Right atrium auricular region (tissue), 2 donors: ENCODE measurements around the gene RPLP1. TPM values are rescaled to one million over a fixed set of nuclear protein-coding genes. Genes with fewer than 3 reads are reported as not detected.

Experiments used
- DNase-seq: peaks from one replicate; pipeline ENCODE4 v3.0.0-alpha.2; 2019; ENCODE audit warnings: low spot score
- H3K27ac ChIP-seq, 2 donors: fragments of 200-600 bp; sonication (generic); 1 replicate in 1 of 2; 2 replicates in 1 of 2; pipeline ENCODE4 v1.5.1; 2016 to 2019
- H3K27me3 ChIP-seq, 2 donors: fragments of 200-600 bp; sonication (generic); one replicate each; pipeline versions ENCODE4 v1.5.1 to v1.6.0; 2017 to 2019
- H3K36me3 ChIP-seq: fragments of 200-600 bp; sonication (generic); one replicate; pipeline ENCODE4 v1.5.1; 2016
- H3K4me1 ChIP-seq, 2 donors: fragments of 200-600 bp; sonication (generic); one replicate each; pipeline versions ENCODE4 v1.5.1 to v1.6.0; 2017 to 2019
- H3K4me3 ChIP-seq, 2 donors: fragments of 200-600 bp; sonication (generic); 1 replicate in 1 of 2; 2 replicates in 1 of 2; pipeline ENCODE4 v1.5.1; 2017 to 2019; ENCODE audit warnings: mild to moderate bottlenecking in 1 of 2, moderate library complexity in 1 of 2
- H3K9me3 ChIP-seq, 2 donors: fragments of 200-600 bp; sonication (generic); one replicate each; pipeline ENCODE4 v1.5.1; 2019
- total RNA-seq, 2 donors: library from RNA; depleted of rRNA; stranded (reverse); fragments of >200 nt; gene quantifications; one replicate each; pipeline ENCODE4 v1.1.0, GENCODE V29; 2016
- TF ChIP-seq, protein P1 (sequence below), 2 donors: fragments of 200-600 bp; sonication (generic); IDR thresholded peaks; one replicate each; pipeline ENCODE4 v1.5.1; 2019; ENCODE audit warnings: antibody characterized with exemption in 2 of 2

The RPLP1 gene
- total RNA-seq, 2 donors from 2014 or later: 560 to 705 TPM

DNA sequence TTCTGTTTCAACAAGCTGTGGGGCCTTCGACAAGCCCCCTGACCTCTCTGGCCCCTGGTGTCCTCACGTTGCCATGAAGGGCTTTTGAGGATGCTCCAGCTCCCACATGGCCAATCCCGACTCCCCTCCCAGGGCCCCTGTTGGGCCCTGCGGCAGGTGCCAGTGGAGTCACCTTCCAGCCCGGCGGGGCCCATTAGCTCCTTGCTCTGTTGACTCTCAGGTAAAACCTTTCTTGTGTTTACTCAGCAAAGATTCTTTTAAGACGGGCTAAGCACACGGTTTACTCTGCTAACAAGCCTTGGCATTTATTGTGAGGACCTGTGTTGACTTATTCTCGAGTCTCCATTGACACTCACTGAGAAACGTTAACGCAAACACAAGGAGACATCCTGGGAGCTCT lies 15.0 kb downstream of the RPLP1 start:
- Histone ChIP-seq H3K9me3 (no peaks in the 10 kb centered on the region), H3K4me1 (peaks cover 0 to 6% of the 10 kb centered on the region in 2 donors), H3K27ac (no peak overlapping the region), H3K4me3 (no peak overlapping the region), H3K27me3 (no peaks in the 10 kb centered on the region), H3K36me3 (no peaks in the 10 kb centered on the region)
- peak; percentile 53 for DNase-seq
- TF ChIP-seq, protein P1, sequence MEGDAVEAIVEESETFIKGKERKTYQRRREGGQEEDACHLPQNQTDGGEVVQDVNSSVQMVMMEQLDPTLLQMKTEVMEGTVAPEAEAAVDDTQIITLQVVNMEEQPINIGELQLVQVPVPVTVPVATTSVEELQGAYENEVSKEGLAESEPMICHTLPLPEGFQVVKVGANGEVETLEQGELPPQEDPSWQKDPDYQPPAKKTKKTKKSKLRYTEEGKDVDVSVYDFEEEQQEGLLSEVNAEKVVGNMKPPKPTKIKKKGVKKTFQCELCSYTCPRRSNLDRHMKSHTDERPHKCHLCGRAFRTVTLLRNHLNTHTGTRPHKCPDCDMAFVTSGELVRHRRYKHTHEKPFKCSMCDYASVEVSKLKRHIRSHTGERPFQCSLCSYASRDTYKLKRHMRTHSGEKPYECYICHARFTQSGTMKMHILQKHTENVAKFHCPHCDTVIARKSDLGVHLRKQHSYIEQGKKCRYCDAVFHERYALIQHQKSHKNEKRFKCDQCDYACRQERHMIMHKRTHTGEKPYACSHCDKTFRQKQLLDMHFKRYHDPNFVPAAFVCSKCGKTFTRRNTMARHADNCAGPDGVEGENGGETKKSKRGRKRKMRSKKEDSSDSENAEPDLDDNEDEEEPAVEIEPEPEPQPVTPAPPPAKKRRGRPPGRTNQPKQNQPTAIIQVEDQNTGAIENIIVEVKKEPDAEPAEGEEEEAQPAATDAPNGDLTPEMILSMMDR (IDR thresholded peaks at IDR 0.05): no peak

DNA sequence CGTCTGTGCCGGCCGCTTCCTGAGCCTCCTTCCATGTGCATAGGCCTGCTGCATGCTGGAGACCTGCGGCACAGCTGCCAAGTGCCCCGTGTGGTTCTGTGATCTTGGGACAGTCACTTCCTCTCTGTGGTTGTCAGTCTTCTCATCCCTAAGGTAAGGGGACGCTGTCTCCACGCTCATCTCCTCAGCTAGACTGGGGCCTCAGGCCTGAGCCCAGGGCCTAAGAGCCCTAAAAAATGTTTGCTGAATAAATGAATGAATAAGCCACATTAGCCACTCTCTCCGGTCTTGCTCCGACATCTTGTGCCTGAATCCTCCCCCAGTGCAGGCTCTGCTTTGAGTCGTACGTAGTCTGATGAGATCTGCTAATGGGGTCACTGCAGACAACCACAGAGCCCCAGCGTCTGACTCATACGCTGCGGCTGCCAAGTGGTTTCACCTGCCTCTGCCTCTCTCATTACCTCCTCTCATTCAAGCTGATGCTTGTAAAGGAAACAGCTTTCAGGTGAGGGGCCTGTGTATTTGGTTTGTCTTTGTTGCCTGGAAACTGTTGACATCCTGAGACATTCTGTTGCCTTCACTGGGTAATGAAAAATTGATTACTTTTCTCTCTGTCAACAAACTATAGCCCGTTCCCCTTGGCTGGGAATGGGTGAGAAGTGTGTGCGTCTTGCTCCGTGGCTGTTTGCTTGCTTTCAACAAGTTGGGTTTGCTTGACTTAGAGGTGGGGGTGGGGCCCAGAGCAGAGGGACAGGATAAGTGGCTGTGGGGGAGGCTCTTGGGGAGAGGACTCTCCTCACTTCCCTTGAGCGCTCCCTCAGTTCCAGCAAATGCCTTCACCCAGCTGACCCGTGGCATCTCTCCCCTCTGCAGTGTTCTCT lies 15.9 kb downstream of the RPLP1 start:
- no peaks in the 10 kb centered on the region for H3K9me3 ChIP-seq
- peak; percentile 49 for DNase-seq
- H3K4me1 ChIP-seq: no peaks in the 10 kb centered on the region
- H3K4me3 ChIP-seq: no peak overlapping the region
- H3K36me3 ChIP-seq: no peaks in the 10 kb centered on the region
- no peak overlapping the region for H3K27ac ChIP-seq
- TF ChIP-seq, protein P1 (IDR thresholded peaks at IDR 0.05): no peak
- no peaks in the 10 kb centered on the region for H3K27me3 ChIP-seq

DNA sequence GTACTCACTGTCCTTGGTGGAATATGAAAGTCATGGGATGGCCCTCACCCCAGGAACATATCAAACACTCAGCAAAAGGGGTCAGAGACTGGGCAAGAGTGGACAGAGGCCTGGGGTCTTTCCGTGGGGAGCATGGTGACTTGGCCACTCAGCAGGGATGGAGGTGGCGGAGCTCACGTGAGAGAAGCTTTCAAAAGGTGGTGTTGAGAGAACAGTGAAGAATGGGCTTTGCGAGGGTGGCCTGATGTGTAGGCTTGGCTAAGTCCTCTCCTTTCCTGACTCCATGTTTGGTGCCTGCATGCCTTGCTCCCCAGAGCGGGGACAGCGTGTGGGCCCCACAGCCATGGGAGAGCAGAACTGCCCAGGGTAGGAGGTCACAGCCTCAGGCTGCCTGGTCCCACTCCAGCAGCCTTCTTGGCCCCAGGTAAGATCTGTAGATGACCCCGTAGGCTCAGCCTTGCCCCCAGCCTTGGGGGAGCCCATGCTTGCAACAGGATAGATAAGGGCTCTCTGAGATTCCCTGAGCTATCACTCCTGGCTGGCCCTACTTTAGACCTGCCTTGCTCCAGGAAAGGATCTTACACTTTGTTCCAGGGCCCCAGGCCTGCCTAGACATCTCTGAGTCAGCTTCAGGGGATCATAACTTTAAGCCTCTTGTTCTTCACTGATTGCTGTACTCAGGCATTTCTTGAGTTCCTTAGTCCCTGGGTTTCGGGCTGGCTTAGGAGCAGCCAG lies 17.0 kb downstream of the RPLP1 start:
- H3K36me3 ChIP-seq: no peaks in the 10 kb centered on the region
- no peaks in the 10 kb centered on the region for H3K9me3 ChIP-seq
- H3K4me3 ChIP-seq: no peak overlapping the region
- peak; percentile 53 for DNase-seq
- TF ChIP-seq, protein P1 (IDR thresholded peaks at IDR 0.05): no peak
- H3K27ac ChIP-seq: no peak overlapping the region
- H3K27me3 ChIP-seq: no peaks in the 10 kb centered on the region
- H3K4me1 ChIP-seq: no peaks in the 10 kb centered on the region

DNA sequence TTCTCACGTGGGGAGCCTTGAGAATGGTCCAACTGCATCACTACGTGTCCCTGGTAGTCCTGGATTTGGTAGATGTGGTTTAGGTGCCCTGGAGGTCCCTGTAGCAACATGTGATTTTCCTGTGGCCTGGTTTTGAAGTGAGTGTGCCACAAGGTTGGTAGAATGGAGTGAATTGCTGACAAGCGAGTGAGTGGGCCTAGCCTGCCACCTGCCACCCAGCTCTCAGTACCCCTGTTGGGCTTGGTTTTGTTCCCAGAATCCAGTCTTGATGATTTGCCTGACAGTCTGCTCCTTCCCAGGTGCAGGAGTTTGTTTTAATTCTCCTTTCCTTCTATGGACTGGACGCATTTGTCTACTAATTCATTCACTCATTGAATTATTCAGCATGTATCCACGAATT lies 19.4 kb downstream of the RPLP1 start:
- Histone ChIP-seq H3K4me3 (no peak overlapping the region), H3K9me3 (no peaks in the 10 kb centered on the region), H3K36me3 (no peaks in the 10 kb centered on the region), H3K4me1 (no peaks in the 10 kb centered on the region), H3K27me3 (no peaks in the 10 kb centered on the region), H3K27ac (no peak overlapping the region)
- TF ChIP-seq, protein P1 (IDR thresholded peaks at IDR 0.05): no peak
- DNase-seq: peak; percentile 16

DNA sequence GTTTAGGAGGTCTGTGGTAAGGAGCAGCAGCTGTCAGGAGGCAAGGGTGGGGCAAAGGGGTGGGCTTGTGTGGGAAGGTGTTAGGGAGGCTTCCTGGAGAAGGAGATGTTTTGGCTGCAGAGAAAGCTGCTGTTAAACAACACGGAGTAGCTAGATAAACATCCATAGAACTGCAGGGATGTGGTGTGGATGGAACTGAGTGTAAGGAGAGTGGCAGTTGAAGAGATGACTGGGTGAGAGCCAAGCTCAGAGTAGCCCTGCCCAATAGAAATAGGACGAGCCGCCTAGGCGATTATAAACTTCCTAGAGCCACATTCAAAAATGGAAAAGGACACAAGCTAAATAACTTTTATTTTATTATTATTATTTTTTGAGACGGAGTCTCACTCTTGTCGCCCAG lies 19.9 kb downstream of the RPLP1 start:
- no peak overlapping the region for H3K4me3 ChIP-seq
- no peak overlapping the region for H3K27ac ChIP-seq
- no peaks in the 10 kb centered on the region for H3K36me3 ChIP-seq
- TF ChIP-seq, protein P1 (IDR thresholded peaks at IDR 0.05): no peak
- H3K9me3 ChIP-seq: no peaks in the 10 kb centered on the region
- no peaks in the 10 kb centered on the region for H3K4me1 ChIP-seq
- no peaks in the 10 kb centered on the region for H3K27me3 ChIP-seq
- no peak for DNase-seq
